Measurements from ENCODE around the gene TUBB2B.
"Not testable (repeated sequence)": the region's sequence is repeated elsewhere in the genome, so short reads cannot be mapped to it uniquely, and the experiment has no call there.

Gene TUBB2B

DNA sequence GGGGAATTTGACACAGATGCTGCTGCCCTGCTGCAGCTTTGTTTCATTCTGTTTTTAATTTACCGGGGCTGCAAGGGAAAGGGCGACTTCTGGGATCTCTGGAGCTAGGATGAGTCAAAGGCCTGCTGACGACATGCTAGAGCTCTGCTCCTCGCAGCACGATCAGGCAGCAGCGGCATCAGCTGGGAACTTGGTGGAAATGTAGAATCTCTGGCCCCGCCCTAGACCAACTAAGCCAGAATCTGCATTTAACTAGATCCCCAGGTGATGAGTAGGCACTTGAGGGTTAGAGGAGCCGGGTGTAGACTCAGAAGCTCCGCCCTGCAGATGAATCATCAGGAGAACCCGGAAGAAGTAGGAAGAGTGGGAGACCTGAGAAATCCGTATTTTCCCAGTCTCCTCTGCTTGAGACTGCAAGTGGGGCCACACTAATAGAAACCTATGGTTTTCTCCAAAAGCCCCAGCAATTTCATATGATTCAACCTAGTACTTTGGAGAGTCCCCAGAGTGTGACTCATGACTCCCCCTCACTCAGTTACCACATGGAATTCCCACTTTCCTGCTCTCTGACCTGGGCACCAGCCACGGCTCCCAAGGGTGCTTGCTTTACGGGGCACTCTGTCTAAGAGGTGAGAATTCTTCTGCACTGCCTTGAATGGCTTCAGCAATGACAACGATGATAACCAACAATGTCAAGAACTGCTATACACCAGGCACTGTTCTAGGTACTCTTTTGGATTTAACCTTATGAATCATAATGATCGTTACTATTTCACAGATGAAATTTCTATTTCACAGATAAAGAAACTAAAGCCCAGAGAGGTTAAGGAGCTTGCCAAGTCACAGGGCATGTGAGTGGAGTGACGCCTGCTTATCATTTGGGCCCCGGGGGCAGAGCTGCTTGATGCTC, 18.1 kb downstream of the TUBB2B start:
- DNase-seq = peak; percentile 48 to 65

DNA sequence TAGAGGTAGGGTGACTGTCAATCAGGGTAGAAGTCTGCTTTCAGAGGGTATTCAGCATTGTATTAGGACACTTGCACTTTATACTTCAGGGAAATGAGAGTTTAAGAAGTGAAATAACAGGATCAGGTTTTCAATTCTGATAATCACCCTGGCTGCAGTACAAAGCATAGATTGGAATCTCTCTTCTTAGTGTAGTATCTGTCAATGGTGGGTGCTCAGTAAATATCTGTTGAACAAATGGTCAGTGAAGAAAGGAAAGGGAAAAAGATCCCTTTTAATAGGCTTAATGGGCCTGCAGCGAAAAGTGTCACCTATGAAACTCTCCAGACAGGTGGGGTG, 18.7 kb downstream of the TUBB2B start:
- no peak for DNase-seq

DNA sequence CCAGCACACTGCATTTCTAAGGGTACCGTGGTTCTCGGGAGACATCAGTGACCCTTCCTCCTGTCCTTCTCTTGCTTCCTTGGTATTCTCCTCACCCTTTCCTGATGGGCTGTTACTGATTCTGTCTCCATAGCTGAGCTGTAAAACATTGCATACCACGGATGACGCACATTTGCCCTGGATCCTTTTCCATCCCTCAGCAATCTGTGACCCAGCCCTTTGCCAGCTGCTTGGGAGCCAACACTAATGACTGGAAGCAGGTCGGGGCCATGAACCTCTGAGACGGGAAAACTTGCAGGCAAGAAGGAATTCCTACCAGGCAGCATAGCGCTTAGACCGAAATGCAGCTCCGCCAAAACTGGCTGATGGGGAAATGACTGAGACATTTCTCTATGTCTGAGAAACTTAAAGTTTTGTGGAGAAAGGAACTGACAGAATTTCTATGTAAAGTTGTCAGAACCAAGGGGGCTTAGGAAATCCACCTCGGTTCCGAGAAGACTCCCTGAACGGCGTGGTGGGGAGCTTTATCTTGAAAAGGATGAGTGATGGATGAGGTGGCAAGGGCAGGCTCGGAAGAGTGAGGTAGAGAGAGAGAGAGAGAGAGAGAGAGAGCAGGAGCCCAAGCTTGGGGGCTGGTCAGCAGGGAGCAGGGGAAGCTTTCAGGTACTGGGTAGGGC, 19.2 kb downstream of the TUBB2B start:
- no peak for DNase-seq

DNA sequence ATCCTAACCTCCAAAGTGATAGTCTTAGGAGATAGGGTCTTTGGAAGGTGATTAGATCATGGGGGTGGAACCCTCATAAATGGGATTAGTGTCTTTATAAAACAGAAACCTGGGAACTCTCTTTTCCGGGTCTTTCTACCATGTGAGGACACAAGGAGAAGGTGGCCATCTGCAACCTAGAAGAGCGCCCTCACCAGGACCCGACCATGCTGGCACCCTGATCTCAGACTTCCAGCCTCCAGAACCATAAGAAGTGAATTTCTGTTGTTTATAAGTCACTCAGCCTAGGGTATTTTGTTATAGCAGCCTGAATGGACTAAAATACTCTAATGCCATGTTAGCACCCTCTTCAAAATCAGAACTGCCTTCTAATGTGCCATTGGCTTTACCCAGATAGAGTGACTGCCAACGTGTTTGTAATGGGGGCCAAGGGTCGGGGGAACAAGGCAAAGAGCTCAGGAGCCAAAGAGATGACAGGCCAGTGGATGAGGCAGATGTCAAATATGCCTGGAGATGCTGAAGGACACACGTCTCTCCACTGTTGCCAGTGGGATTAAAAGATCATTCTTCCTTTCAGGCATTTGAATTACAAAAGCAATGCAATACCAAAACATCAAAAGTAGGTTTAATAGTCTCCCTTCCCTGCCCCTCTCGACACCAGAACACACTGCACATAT, 21.0 kb downstream of the TUBB2B start:
- DNase-seq = no peak

DNA sequence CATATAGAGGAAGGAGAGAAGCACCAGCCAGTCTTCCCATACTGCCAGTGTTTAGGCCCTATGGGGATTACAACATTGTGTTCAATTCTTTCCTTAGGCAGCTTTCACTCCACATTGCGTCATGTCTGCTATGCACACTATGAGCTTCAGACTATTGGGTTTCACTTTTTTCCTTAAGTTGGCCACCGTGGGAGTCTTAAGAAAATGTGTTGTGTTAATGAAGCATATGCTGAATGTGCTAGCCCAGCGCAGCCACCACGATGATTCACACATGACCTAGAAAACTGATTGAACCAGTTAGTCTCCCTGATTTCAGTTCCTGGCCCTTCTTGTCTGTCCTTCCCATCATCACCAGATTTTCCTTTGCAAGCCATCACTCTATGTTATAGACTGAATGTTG, 21.5 kb downstream of the TUBB2B start:
- no peak for DNase-seq

DNA sequence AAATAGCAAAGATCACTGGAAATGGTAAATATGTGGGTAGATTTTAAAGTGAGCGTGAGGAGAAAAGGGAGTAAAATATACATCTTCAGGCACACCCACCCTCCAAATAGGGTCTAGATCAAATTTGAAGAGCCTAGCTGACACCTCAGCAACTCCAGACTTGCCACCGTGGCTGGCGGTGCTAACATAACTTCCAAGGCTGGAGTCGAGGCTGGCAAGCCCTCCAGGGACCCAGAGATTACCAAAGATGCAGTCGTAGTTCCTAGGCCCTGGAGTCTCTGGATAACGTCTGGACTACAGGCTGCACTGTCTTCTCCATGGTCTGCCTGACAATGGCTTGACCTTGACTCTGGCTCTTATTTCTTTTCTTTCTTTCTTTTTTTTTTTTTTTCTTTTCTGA, 22.5 kb downstream of the TUBB2B start:
- no peak for DNase-seq

DNA sequence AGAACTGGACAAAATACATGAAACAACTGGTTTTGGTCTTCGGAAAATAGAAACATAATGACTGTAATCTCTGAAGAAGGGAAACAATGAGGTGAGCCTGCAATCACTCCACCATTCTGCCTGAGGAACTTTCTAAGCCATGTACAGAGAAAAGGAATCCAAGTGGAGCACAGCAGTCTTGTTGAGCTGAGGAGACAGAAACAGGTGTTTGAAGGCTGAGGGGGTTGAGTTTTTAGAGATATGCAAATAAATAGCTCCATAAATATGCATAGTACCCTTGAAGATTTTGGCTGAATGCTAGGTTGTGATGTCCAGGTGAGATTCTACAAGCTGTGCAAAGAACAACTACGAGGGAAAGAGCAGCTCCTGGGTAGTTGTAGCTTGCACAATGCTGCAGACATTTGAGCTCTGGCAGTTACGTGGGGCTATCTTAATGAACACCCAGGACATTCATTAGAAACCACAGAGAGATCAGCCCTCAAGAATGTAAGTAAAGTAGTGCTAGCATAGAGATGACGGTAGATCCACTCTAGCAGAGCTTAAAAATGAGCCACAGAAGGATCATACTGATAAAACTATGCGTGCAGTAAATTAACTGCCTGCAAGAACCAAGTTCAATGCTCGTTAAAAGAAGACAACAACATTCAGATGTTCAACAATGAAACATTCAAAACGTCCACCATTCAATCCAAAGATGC, 24.3 kb downstream of the TUBB2B start:
- no peak for DNase-seq

DNA sequence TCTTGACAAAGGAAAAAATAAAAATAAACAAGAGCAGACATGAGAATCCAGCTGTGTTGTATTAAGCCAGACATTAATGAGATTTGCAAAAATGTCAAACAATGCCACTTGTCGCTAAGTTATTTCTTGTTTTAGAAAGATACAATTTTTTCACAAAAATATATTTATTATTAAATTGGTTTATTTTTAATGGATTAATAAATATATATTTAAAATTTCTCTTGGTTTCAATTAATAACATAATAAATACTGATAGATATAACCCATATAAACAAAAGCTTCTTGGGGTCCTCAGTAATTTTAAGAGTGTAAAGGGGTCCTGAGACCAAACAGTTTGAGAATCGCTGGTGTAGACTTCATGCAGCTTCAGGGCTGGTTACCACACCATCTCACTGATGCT, 26.1 kb downstream of the TUBB2B start:
- no peak for DNase-seq

DNA sequence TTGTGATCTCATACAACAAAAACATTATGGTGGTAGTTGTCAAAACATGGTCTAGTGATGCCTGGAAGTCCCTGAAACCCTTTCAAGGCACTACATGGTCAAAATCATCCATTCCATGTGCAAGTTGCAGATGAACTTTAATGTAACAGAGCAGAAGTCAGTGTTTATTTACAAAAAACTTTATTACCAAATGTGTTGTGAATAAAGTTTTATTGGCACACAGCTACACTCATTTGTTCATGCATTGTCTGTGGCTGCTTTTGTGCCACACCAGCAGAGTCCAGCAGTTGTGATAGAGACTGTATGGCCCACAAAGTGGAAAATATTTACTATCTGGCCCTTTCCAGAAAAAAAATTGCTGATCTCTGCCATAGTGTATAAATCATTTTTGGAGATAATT, 26.8 kb downstream of the TUBB2B start:
- DNase-seq = no peak

DNA sequence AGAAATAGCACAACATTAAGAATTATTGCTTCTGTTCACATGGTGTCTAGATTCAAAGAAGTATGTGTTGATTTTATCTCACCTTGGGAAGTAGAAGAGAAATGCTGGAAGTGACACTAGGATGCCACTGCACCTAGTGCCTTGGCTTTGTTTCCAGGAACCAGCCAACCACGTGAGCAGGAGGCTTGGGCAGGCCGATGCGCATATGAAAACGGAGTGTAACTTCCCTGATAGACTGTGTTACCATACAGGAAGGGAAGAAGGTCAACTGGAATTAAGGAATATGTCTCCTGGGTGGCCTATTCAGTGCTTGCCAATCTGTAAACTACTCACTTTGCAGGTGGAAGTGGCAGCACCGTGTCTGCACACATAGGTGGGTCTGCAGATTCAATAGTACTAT, 28.1 kb downstream of the TUBB2B start:
- DNase-seq = no peak

DNA sequence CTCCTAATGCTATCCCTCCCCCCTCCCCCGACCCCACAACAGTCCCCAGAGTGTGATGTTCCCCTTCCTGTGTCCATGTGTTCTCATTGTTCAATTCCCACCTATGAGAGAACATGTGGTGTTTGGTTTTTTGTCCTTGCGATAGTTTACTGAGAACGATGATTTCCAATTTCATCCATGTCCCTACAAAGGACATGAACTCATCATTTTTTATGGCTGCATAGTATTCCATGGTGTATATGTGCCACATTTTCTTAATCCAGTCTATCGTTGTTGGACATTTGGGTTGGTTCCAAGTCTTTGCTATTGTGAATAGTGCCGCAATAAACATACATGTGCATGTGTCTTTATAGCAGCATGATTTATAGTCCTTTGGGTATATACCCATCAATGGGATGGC, 29.7 kb downstream of the TUBB2B start:
- not testable (repeated sequence) for DNase-seq

DNA sequence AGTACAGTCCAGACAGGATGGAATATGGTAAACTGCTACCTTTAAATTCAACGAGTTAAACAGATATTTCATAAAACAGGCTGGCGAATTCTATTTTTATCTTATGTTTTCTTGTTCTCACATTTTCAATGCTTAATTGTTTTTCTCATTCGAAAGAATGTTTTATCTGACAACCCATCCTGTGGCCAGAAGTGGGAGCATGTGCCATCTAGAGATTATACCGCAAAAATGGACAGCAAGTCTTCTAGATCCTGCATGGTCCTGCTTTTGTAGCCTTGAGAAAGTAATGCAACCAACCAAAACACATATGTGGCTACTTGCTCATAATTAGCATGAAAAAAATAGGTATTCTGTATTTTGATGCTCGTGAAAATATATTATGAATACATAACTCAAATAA, 30.7 kb downstream of the TUBB2B start:
- DNase-seq = no peak

DNA sequence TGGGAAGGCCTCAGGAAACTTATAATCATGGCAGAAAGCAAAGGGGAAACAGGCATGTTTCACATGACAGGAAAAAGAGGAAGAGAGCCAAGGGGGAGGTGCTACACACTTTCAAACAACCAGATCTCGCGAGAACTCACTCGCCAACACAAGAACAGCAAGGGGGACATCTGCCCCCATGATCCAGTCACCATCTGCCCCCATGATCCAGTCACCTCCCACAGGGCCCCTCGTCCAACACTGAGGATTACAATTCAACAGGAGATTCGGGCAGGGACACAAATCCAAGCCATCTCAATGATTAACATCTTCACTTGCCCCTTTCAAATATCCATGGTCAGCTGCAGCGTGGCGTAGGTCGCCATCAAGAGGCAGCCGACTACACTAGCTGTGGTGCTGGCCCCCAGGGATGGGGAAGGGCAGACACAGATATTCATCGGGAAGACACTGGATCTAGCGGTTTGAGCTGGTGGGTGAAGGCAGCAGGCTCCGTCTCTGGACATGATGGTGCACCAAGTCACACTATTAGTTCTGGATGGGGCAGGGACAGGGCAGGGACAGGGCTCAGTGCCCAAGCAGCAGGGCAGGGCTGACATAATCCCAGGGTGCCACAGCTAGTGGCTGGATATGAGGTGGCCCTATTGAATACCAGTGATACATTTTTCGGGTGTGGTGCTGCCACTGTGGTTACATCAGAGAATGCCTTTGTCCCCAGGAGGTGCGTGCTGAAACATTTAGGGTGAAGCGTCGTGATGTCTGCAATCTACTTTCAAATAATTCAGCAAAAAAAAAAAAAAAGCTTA, 31.6 kb downstream of the TUBB2B start:
- no peak for DNase-seq

DNA sequence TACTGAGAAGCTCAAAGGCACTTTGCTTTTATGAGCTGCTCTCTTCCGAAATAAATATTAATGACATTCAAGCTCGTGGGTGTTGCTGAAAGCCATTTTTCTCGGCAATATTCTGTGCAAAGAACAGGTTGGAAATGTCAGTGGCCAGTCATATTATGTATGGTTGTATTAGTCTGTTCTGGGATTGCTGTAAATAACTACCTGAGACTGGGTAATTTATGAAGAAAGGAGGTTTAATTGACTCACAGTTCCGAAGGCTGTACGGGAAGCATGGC, 32.1 kb downstream of the TUBB2B start:
- DNase-seq = no peak

DNA sequence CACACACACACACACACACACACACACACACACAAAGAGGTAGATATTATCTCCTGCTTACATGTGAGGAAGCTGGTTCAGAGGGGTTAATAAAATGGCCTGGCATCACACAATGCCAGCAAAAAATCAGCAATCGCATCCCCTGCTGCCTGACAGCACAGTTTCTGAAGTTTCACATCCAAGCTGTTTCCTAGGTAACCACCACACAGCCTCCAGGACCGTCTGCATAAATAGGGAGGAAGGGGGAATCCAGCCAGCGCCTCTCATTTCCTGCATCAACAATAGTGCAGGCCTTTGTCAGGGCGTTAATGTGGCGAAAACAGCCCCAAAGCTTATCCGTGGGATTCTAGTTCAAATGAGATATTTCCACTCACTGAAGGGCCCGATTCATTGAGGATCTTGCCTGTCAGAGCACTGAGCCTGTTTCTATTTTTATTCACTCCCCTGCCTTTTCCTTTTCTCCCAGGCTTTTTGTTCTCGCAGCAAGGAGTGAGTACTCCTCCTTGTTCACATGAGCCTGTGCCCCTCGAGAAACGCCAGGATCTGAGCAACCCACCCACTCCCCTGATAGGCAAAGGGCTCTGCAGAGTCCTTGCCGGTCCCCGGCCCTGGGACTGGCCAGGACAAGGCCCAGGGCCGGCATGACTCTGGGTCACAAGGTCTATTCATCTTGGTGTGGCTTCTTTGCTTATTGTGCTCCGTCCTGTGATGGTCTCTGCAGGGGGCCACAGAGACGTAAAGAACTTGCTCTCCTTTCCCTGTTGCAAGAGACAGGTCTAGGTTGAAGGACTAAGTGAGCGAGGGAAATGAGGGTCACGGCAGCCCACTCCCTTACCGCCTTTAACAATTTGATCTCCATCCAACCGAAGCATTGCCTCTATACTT, 32.7 kb downstream of the TUBB2B start:
- no peak for DNase-seq

DNA sequence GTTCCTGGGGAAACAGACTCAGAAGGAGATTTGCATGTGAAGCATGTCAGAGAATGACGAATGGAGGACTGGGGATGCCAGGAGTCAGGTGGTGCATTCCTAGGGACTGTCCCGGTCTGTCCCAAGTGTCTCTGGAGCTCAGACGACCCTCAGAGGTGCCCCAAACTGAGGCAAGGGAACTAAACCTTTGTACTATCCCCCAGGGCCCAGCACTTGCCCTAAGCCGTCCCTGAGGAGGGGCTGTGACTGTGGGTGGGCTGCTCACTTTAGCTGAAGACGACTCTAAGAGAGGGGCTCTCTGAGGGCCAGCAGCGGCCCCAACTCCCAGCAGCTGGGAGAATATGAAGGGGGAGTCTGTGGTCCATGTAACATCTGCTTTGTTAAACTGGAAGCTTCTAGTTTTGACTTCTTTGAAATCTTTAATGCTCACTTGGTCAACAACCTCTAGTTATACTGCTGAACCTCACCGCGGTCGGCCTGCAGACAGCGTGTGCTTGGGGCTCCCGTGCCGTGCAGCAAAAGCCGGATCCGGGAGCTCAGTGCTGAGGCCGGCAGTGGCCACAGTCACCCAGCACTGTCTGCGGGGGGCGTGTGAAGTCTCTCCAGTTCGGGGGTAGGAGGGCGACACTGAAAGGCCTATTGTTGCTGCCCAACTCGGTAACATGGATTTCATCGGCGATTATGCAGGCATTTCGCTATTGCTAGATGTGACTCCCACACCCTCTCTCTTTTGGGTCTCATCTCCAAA, 34.2 kb downstream of the TUBB2B start:
- no peak for DNase-seq

DNA sequence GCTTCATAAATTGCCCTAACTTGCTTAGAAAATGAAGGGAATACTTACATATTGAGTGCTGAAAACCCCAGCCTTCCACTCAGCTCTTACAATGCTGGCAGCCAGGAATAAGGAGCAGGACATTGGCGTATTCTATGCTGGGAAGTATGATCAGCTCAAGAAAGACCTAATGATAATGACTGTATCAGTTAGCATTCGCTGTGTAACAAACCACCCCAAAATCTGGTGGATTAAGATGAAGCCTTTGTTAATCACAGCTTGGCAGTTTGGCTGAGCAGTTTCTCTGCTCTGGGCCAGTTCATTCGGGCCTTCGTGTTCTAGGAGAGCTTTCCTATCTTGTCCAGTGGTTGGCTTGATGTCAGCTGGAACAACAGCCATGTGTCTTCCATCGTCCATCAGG, 36.7 kb downstream of the TUBB2B start:
- DNase-seq = no peak

DNA sequence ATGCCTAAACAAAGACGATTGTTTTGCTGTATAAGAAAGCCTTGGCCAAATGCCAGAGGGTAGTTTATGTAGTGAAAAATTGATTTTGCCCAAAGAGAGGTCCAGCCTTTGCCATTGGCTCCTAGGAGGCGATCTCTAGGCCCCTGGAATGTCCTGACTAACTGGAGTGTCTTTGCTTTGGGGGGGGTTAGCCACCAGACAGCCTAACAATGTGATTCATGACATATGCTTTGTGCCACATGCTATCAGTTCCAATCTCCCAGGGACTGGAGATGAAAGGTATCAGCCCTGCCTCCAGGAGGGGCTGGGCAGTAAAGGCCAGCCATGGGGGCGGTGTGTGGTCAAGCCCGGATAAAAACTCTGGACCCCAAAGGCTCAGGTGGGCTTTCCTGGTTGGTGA, 37.4 kb downstream of the TUBB2B start:
- no peak for DNase-seq

DNA sequence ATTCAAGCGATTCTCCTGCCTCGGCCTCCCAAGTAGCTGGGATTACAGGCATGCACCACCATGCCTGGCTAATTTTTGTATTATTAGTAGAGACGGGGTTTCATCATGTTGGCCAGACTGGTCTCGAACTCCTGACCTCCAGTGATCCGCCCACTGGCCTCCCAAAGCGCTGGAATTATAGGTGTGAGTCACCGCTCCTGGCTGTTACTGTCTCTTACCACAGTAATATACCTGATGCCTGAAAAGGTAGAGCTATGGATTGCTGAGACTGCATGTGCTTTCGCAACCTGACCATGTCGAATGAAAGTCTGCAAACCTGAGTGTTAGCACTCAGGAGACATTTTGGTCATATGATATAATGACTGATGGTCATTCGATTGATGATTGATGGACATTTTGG, 38.3 kb downstream of the TUBB2B start:
- not testable (repeated sequence) for DNase-seq

DNA sequence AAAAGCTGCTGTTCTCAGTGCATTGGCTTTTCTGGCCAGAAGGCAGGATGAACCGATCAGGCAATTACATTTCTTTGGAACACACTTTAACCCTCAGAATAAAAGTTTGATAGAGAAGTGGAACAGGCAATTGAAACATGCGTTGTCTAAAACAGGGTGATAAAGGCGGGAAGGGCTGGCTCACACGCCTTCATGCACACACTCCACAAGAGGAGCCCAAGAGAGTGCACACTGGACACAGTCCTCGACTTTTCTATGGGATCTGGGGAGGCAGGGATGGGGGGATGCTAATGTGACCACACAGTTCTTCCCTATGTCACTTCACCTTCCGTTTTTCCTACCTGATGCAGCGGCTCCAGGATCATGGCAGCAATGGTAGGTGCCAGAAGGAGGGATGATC, 39.2 kb downstream of the TUBB2B start:
- no peak for DNase-seq

DNA sequence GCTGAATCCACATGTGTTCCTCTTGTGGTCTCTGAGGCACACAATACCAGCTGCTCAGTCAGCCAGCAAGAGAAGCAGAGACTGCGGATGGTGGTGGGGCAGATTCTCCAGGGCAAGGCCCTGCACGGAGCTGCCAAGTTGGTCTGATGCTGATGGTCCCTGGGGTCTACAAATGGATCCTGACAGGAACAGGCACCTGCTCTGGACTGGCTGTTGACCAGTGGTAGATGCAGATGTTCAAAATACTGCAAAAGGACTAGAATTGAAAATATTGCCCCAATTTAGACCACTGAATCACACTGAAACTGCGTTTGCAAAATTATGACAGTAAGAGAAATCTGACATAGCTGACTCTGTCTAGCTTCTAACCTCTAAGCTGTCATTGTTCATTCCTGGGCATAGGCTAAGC, 40.5 kb downstream of the TUBB2B start:
- DNase-seq = no peak

Data from stimulated activated CD4-positive, alpha-beta T cell treated with anti-CD3 and anti-CD28 coated beads, Interleukin-2, amount 100 ng/mL, for 48 hours (primary cell).